H9 (cell line): ENCODE measurements around the gene PLS1. TPM values are rescaled to one million over a fixed set of nuclear protein-coding genes. Genes with fewer than 3 reads are reported as not detected.

Experiments
- DNase-seq: peaks from one replicate; pipeline ENCODE4 v3.0.0-alpha.2; 2017
- H2AFZ ChIP-seq: one replicate; pipeline ENCODE4 v1.6.1; 2013; ENCODE audit warnings: mild to moderate bottlenecking, low read length, control low read depth, moderate library complexity
- H2AK5ac ChIP-seq: 2 replicates; pipeline ENCODE4 v1.6.1; 2013; ENCODE audit warnings: low read length, control low read depth, mixed read lengths; ENCODE audit not compliant: insufficient read length
- H2BK120ac ChIP-seq: one replicate; pipeline ENCODE4 v1.6.1; 2013; ENCODE audit warnings: low read depth, mild to moderate bottlenecking, low read length, control low read depth, inconsistent platforms; ENCODE audit not compliant: poor library complexity, severe bottlenecking
- H2BK12ac ChIP-seq: 2 replicates; pipeline ENCODE4 v1.6.1; 2013; ENCODE audit warnings: low read length, control low read depth, mixed read lengths, low read depth; ENCODE audit not compliant: insufficient read length
- H2BK15ac ChIP-seq: 2 replicates; pipeline ENCODE4 v1.6.1; 2013; ENCODE audit warnings: low read depth, low read length, control low read depth
- H2BK20ac ChIP-seq: one replicate; pipeline ENCODE4 v1.6.1; 2013; ENCODE audit warnings: low read depth, mild to moderate bottlenecking, low read length, control low read depth, inconsistent platforms; ENCODE audit not compliant: poor library complexity, severe bottlenecking
- H2BK5ac ChIP-seq: 2 replicates; pipeline ENCODE4 v1.6.1; 2013; ENCODE audit warnings: low read length, control low read depth, mixed read lengths; ENCODE audit not compliant: insufficient read length
- H3K14ac ChIP-seq: 2 replicates; pipeline ENCODE4 v1.6.1; 2013; ENCODE audit warnings: low read length, control low read depth; ENCODE audit not compliant: insufficient read depth
- H3K18ac ChIP-seq: 2 replicates; pipeline ENCODE4 v1.6.1; 2013; ENCODE audit warnings: low read depth, mild to moderate bottlenecking, mixed read lengths, low read length, control low read depth; ENCODE audit not compliant: insufficient read length
- H3K23ac ChIP-seq: 2 replicates; pipeline ENCODE4 v1.6.1; 2013; ENCODE audit warnings: low read length, control low read depth, mixed read lengths, low read depth; ENCODE audit not compliant: insufficient read length
- H3K23me2 ChIP-seq: 2 replicates; pipeline ENCODE4 v1.6.1; 2013; ENCODE audit warnings: low read depth, mild to moderate bottlenecking, mixed read lengths, low read length, control low read depth; ENCODE audit not compliant: insufficient read length, poor library complexity, severe bottlenecking
- H3K27ac ChIP-seq: 2 replicates; pipeline ENCODE4 v1.5.1; 2013; ENCODE audit warnings: low read length, control low read depth, mixed read lengths, low read depth; ENCODE audit not compliant: insufficient read length
- H3K27me3 ChIP-seq: 2 replicates; pipeline ENCODE4 v1.6.1; 2013; ENCODE audit warnings: low read length, control low read depth, inconsistent platforms; ENCODE audit not compliant: insufficient read depth
- H3K4ac ChIP-seq: 2 replicates; pipeline ENCODE4 v1.6.1; 2013; ENCODE audit warnings: low read depth, mild to moderate bottlenecking, control low read depth, inconsistent platforms, low read length, moderate library complexity
- H3K4me1 ChIP-seq: 2 replicates; pipeline ENCODE4 v1.6.1; 2013; ENCODE audit warnings: low read length, control low read depth, inconsistent platforms; ENCODE audit not compliant: insufficient read depth
- H3K4me2 ChIP-seq: 2 replicates; pipeline ENCODE4 v1.6.1; 2013; ENCODE audit warnings: low read length, control low read depth, mixed read lengths; ENCODE audit not compliant: insufficient read length, insufficient read depth
- H3K56ac ChIP-seq: 2 replicates; pipeline ENCODE4 v1.6.1; 2013; ENCODE audit warnings: low read depth, mild to moderate bottlenecking, mixed read lengths, low read length, control low read depth; ENCODE audit not compliant: insufficient read length
- H3K79me1 ChIP-seq: 2 replicates; pipeline ENCODE4 v1.6.1; 2013; ENCODE audit warnings: low read depth, mild to moderate bottlenecking, moderate library complexity, low read length, control low read depth, inconsistent platforms; ENCODE audit not compliant: insufficient read depth, poor library complexity, severe bottlenecking
- H3K79me2 ChIP-seq: 2 replicates; pipeline ENCODE4 v1.6.1; 2013; ENCODE audit warnings: low read length, control low read depth, inconsistent platforms; ENCODE audit not compliant: insufficient read depth
- H3K9ac ChIP-seq: 2 replicates; pipeline ENCODE4 v1.6.1; 2013; ENCODE audit warnings: low read length, control low read depth, mixed read lengths; ENCODE audit not compliant: insufficient read length; ENCODE audit errors: extremely low read depth
- H3K9me3 ChIP-seq: one replicate; pipeline ENCODE4 v1.6.1; 2013; ENCODE audit warnings: low read depth, low read length, inconsistent platforms; ENCODE audit not compliant: control insufficient read depth
- H3T11ph ChIP-seq: one replicate; pipeline ENCODE4 v1.6.1; 2013; ENCODE audit warnings: mild to moderate bottlenecking, low read length, control low read depth, inconsistent platforms
- H4K20me1 ChIP-seq: one replicate; pipeline ENCODE4 v1.6.1; 2013; ENCODE audit not compliant: control insufficient read depth, insufficient read length, insufficient read depth
- H4K5ac ChIP-seq: 2 replicates; pipeline ENCODE4 v1.6.1; 2013; ENCODE audit warnings: low read depth, mild to moderate bottlenecking, mixed read lengths, low read length, control low read depth; ENCODE audit not compliant: insufficient read length
- H4K8ac ChIP-seq: replicated peaks from 2 replicates; pipeline ENCODE4 v1.6.1; 2013; ENCODE audit warnings: low read length, control low read depth, mixed read lengths, low read depth; ENCODE audit not compliant: insufficient read length
- H4K91ac ChIP-seq: 2 replicates; pipeline ENCODE4 v1.6.1; 2013; ENCODE audit warnings: low read depth, mild to moderate bottlenecking, moderate library complexity, mixed read lengths, low read length, control low read depth; ENCODE audit not compliant: insufficient read length
- H3K27ac Mint-ChIP-seq, 3 experiments: 2 replicates in 2 of 3; 3 replicates in 1 of 3; pipeline ENCODE4 v1.8.0; 2020 to 2021; ENCODE audit warnings: mixed read lengths in 3 of 3, mild to moderate bottlenecking in 1 of 3, moderate library complexity in 1 of 3
- H3K27me3 Mint-ChIP-seq: 2 replicates; pipeline ENCODE4 v1.8.0; 2021; ENCODE audit warnings: low read depth, mild to moderate bottlenecking, moderate library complexity, mixed read lengths
- H3K36me3 Mint-ChIP-seq, 3 experiments: 2 replicates in 2 of 3; 3 replicates in 1 of 3; pipeline ENCODE4 v1.8.0; 2020 to 2021; ENCODE audit warnings: low read depth in 3 of 3, mixed read lengths in 3 of 3; ENCODE audit not compliant: insufficient read depth in 1 of 3
- H3K4me1 Mint-ChIP-seq, 2 experiments: 2 replicates each; pipeline ENCODE4 v1.8.0; 2020; ENCODE audit warnings: mixed read lengths in 2 of 2
- H3K4me3 Mint-ChIP-seq, 2 experiments: 2 replicates in 1 of 2; 3 replicates in 1 of 2; pipeline ENCODE4 v1.8.0; 2020 to 2021; ENCODE audit warnings: mild to moderate bottlenecking in 2 of 2, mixed read lengths in 2 of 2, moderate library complexity in 1 of 2
- H3K9me3 Mint-ChIP-seq, 2 experiments: 2 replicates in 1 of 2; 3 replicates in 1 of 2; pipeline ENCODE4 v1.8.0; 2020; ENCODE audit warnings: mild to moderate bottlenecking in 2 of 2, mixed read lengths in 2 of 2, moderate library complexity in 1 of 2
- WGBS: extraction: QIAGEN DNeasy Blood & Tissue Kit; methylation state at CpG from one replicate; pipeline ENCODE4 v1.1.7; 2013; ENCODE audit warnings: missing lambda C conversion rate, low lambda C conversion rate, mixed read lengths; ENCODE audit not compliant: insufficient read length; ENCODE audit errors: extremely low coverage; 5-methylcytosine and 5-hydroxymethylcytosine counted together
- long read RNA-seq: library from polyadenylated mRNA; unstranded; transcript quantifications from one replicate; pipeline ENCODE4 v2.0.0, GENCODE V29; 2020
- total RNA-seq: library from RNA; stranded (reverse); gene quantifications from 2 replicates; pipeline ENCODE4 v1.2.1, GENCODE V29; 2021
- TF ChIP-seq, protein P1 (sequence below): fragments of 200-600 bp; sonication (generic); conservative IDR thresholded peaks from 3 replicates; pipeline ENCODE4 v1.8.0; 2021; ENCODE audit warnings: antibody characterized with exemption, mild to moderate bottlenecking

PLS1 gene
- total RNA-seq: 20.0 and 20.4 TPM in 2 replicates
- long read RNA-seq, transcript PLS1-202 (16 exons, 3,706 nt): major isoform, 96 of 135 reads
- long read RNA-seq, partial matches to known transcripts: 21 of 135 reads
- long read RNA-seq, other reads (novel, unspliced or antisense): 18 of 135 reads

GRCh38 chr3:142595951-142596725 is at the start of gene PLS1:
Gene PLS1 (plus strand): TSS chr3:142596393. CDS start chr3:142664238, 67,845 bp downstream.
- peaks cover 13 to 19% of the 10 kb centered on the region in 2 experiments for H3K4me1 Mint-ChIP-seq
- peak within 1 kb of the TSS in 2 of 3 experiments; percentile 95 to 99; a peak in 4 of 7 replicates for H3K27ac Mint-ChIP-seq
- WGBS: no CpG with 5 or more reads among the region's 56 CpGs

More at GRCh38 chr3:142595951-142596725, at the start of gene PLS1:
- Histone ChIP-seq H3T11ph (no peak within 1 kb of the TSS), H3K4me2 (peak within 1 kb of the TSS; percentile 65), H3K79me1 (no peaks in the 10 kb centered on the region), H3K9ac (peak within 1 kb of the TSS; percentile 57), H2BK20ac (no peak within 1 kb of the TSS), H3K4me1 (no peaks in the 10 kb centered on the region), H4K8ac (no peak within 1 kb of the TSS), H3K9me3 (no peaks in the 10 kb centered on the region), H4K5ac (no peak within 1 kb of the TSS), H3K18ac (no peak within 1 kb of the TSS), H3K27me3 (no peaks in the 10 kb centered on the region), H2BK120ac (no peak within 1 kb of the TSS), H3K4ac (no peak within 1 kb of the TSS), H2AK5ac (no peak within 1 kb of the TSS), H3K56ac (no peak within 1 kb of the TSS), H2BK12ac (no peak within 1 kb of the TSS), H2BK15ac (no peak within 1 kb of the TSS), H3K23ac (no peak within 1 kb of the TSS), H2AFZ (peak within 1 kb of the TSS; percentile 97), H3K27ac (no peak within 1 kb of the TSS), H3K79me2 (no peaks in the 10 kb centered on the region), H2BK5ac (no peak within 1 kb of the TSS), H3K23me2 (peaks cover 7% of the 10 kb centered on the region), H3K14ac (peak within 1 kb of the TSS; percentile 66), H4K91ac (no peak within 1 kb of the TSS), H4K20me1 (no peaks in the 10 kb centered on the region)
- TF ChIP-seq, protein P1, sequence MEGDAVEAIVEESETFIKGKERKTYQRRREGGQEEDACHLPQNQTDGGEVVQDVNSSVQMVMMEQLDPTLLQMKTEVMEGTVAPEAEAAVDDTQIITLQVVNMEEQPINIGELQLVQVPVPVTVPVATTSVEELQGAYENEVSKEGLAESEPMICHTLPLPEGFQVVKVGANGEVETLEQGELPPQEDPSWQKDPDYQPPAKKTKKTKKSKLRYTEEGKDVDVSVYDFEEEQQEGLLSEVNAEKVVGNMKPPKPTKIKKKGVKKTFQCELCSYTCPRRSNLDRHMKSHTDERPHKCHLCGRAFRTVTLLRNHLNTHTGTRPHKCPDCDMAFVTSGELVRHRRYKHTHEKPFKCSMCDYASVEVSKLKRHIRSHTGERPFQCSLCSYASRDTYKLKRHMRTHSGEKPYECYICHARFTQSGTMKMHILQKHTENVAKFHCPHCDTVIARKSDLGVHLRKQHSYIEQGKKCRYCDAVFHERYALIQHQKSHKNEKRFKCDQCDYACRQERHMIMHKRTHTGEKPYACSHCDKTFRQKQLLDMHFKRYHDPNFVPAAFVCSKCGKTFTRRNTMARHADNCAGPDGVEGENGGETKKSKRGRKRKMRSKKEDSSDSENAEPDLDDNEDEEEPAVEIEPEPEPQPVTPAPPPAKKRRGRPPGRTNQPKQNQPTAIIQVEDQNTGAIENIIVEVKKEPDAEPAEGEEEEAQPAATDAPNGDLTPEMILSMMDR: no peak
- peak; percentile 91 for DNase-seq
- H3K4me3 Mint-ChIP-seq: peak within 1 kb of the TSS; percentile 93 to 99
- H3K27me3 Mint-ChIP-seq: peaks cover 5% of the 10 kb centered on the region
- H3K9me3 Mint-ChIP-seq: no peaks in the 10 kb centered on the region
- H3K36me3 Mint-ChIP-seq: peaks cover 10 to 13% (median 10%) of the 10 kb centered on the region in 3 experiments; a peak in 6 of 7 replicates
